Skeletal muscle tissue (tissue), 4 donors: ENCODE data around the gene VPS9D1. TPM values are rescaled to one million over a fixed set of nuclear protein-coding genes. Genes with fewer than 3 reads are reported as not detected.

Experiments used
- H3K27ac ChIP-seq: one replicate; pipeline ENCODE4 v1.7.0; 2013; ENCODE audit warnings: mild to moderate bottlenecking, low read depth, low read length, inconsistent platforms
- H3K27me3 ChIP-seq, 3 donors: one replicate each; pipeline ENCODE4 v1.7.0; 2013; ENCODE audit warnings: low read length in 3 of 3; ENCODE audit not compliant: control insufficient read depth in 3 of 3, insufficient read depth in 3 of 3
- H3K36me3 ChIP-seq, 3 donors: one replicate each; pipeline ENCODE4 v1.7.0; 2013; ENCODE audit warnings: low read length in 3 of 3; ENCODE audit not compliant: control insufficient read depth in 3 of 3, insufficient read depth in 3 of 3
- H3K4me1 ChIP-seq, 3 donors: one replicate each; pipeline ENCODE4 v1.7.0; 2013; ENCODE audit warnings: low read length in 3 of 3, mild to moderate bottlenecking in 3 of 3; ENCODE audit not compliant: control insufficient read depth in 3 of 3, insufficient read depth in 3 of 3
- H3K4me3 ChIP-seq, 3 donors: one replicate each; pipeline ENCODE4 v1.7.0; 2013; ENCODE audit warnings: low read length in 3 of 3
- H3K9ac ChIP-seq, 3 donors: one replicate each; pipeline ENCODE4 v1.7.0; 2013; ENCODE audit warnings: low read length in 3 of 3, mild to moderate bottlenecking in 3 of 3, moderate library complexity in 2 of 3, low read depth in 1 of 3
- H3K9me3 ChIP-seq, 3 donors: one replicate each; pipeline ENCODE4 v1.7.0; 2013; ENCODE audit warnings: low read length in 3 of 3; ENCODE audit not compliant: control insufficient read depth in 3 of 3
- total RNA-seq: library from RNA; depleted of rRNA; stranded (reverse); fragments of >200 nt; gene quantifications from one replicate; pipeline ENCODE4 v1.2.3, GENCODE V29; 2014
- donor health status: Osteomylitis.

The VPS9D1 gene
- total RNA-seq = 3.1 TPM

DNA sequence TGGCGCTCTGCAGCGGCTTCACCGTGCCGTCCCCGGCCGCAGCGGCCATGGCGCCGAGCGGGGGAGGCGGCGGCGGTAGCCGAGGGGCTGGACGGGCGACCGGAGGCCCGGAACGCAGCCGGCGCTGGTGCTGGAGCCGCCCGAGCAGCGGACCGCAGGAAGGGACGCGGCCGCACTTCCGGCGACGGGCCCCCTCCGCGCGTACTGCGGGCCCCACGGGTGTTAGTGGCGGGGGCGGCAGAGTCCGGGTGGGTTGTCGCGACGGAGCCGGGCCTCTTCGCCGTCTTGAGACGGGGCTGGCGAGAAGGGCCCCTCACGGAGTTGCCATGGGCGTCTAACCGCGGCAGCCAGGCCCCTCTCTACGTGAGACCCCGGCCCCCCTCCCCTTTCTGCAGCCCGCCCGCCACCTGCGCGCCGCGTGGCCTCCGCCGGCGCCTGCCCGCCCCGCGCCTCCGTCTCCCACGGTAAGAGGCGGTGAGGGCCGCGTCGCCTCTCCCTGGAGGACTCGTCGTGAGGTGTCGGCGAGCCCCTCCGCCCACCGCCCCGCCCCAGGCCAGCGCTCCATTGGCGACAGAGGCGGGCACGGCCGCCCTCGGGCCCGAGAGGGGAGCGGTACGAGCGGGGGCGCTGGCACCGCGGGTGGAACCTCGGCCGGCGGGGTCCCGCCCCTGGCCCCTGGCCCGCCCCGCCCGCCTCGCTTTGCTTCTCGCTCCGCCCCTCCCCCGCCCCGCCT lies at the start of gene VPS9D1, which contains the start of gene ZNF276:
TSS of gene VPS9D1 (minus strand) at position 86 of the 733 bp plus-strand sequence. CDS start at position 49, 37 bp downstream.
TSS of gene ZNF276 (plus strand) at position 725 of the 733 bp plus-strand sequence. CDS start 104 bp downstream, outside the sequence.
- Histone ChIP-seq H3K4me3 (peak within 1 kb of the TSS; percentile 83 to 88 (median 86)), H3K4me1 (peaks cover 30 to 38% (median 30%) of the 10 kb centered on the region in 3 donors), H3K27ac (peak within 1 kb of the TSS; percentile 88), H3K36me3 (peaks cover 20 to 27% (median 21%) of the 10 kb centered on the region in 3 donors), H3K27me3 (no peaks in the 10 kb centered on the region), H3K9ac (peak within 1 kb of the TSS; percentile 74 to 91 (median 85)), H3K9me3 (no peaks in the 10 kb centered on the region)

GRCh38 chr16:89770367-89770766 lies 49.7 kb upstream of the VPS9D1 start:
- no peaks in the 10 kb centered on the region for H3K36me3 ChIP-seq

DNA sequence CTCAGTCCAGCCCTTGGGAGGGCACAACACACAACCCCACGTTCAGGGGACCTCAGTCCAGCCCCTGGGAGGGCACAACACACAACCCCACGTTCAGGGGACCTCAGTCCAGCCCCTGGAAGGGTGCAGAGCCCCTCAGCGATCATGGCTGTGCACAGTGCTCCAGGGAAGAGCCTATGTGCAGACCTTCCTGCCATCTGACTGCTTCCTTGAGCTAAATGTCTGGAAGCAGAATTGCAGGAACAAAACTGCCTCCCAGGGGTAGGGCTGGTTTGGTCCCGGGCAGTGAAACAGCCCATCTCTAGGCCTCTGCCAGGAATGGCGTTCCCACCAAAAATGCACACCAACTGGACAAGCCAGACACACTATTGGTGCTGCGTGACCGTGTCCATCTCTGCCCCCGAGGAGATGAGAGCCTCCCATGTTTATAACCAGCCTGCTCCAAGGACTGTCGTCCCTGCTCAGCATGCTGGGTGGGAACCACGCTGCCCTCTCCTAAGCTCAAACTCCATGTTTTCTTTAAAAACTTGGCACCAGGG lies 44.7 kb upstream of the VPS9D1 start:
- no peaks in the 10 kb centered on the region for H3K4me1 ChIP-seq
- H3K9ac ChIP-seq = peak overlapping the region in 1 of 3 donors; percentile 14
- H3K4me3 ChIP-seq = no peak overlapping the region
- no peaks in the 10 kb centered on the region for H3K27me3 ChIP-seq
- no peaks in the 10 kb centered on the region for H3K9me3 ChIP-seq
- no peaks in the 10 kb centered on the region for H3K36me3 ChIP-seq
- H3K27ac ChIP-seq = no peak overlapping the region

More at GRCh38 chr16:89770367-89770766, 49.7 kb upstream of the VPS9D1 start:
- Histone ChIP-seq H3K4me3 (no peak overlapping the region), H3K27ac (no peak overlapping the region), H3K9me3 (no peaks in the 10 kb centered on the region), H3K27me3 (no peaks in the 10 kb centered on the region), H3K9ac (no peak overlapping the region), H3K4me1 (no peaks in the 10 kb centered on the region)

DNA sequence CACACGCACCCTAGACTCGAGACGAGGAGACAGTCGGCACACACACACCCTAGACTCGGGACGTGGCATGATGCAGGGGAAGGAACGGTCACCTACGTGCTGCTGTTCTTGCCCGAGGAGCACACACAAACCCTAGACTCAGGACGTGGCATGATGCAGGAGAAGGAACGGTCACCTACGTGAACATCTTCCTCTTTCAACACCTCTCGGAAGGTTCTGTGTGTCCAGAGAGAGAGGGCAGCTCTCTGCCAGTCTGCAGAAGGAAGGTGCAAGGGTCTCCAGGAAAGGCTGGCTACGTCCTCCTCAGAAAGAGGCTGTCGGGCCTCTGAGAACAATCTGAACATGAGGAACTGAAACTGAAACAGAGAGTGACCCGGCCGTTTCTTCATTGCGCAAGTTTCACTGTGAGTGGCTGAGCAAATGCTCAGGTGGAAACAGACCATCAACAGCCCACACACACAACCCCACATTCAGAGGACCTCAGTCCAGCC lies 44.1 kb upstream of the VPS9D1 start:
- H3K27ac ChIP-seq = no peak overlapping the region
- no peaks in the 10 kb centered on the region for H3K27me3 ChIP-seq
- H3K9ac ChIP-seq = peak overlapping the region in 1 of 3 donors; percentile 14
- no peaks in the 10 kb centered on the region for H3K4me1 ChIP-seq
- H3K36me3 ChIP-seq = no peaks in the 10 kb centered on the region
- H3K4me3 ChIP-seq = peak overlapping the region in 1 of 3 donors; percentile 55
- H3K9me3 ChIP-seq = no peaks in the 10 kb centered on the region

DNA sequence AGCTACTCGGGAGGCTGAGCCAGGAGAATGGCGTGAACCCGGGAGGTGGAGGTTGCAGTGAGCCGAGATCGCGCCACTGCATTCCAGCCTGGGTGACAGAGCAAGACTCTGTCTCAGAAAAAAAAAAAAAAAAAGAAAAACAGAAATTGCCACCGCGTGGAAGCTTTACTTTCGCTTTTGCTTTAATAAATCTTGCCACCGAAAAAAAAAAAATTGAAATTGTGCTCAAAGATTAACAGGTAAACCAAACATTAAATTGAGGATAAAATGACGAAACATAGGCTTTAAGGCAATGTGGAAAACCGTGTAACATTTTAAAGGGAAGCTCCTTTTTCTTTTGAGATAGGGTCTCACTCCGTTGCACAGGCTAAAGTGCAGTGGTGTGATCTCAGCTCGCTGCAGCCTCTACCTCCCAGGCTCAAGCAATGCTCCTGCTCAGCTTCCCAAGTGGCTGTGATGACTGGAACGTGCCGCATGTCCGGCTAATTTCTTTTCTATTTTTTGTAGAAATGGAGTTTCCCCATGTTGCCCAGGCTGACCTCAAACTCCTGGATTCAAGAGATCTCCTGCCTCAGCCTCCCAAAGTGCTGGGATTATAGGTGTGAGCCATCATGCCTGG lies 40.7 kb upstream of the VPS9D1 start:
- H3K27ac ChIP-seq = no peak overlapping the region
- no peaks in the 10 kb centered on the region for H3K27me3 ChIP-seq
- H3K9me3 ChIP-seq = no peaks in the 10 kb centered on the region
- H3K9ac ChIP-seq = no peak overlapping the region
- no peaks in the 10 kb centered on the region for H3K4me1 ChIP-seq
- no peak overlapping the region for H3K4me3 ChIP-seq
- H3K36me3 ChIP-seq = no peaks in the 10 kb centered on the region

DNA sequence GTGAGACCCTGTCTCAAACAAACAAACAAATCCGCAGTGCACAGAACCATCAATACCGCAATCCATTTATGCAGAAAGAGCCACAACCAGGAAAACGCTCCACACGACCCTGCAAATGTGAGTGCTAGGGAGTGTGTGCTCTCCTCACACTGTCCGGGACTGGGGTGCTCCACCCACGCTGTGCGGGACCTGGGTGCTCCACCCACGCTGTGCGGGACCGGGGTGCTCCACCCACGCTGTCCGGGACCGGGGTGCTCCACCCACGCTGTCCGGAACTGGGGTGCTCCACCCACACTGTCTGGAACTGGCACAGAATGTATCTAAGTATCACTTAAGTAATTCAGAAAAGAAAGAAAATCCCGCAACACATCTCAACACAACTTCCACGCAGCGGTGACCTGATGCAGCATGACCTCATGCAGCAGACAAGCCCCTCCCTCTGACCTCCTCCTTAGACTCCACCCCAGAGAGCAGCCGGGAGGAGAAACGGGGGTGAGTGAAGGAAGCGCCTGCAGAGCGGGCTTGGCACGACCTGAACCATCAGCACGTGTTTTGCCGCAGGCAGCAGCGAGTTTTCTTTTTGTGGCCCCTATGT lies 39.1 kb upstream of the VPS9D1 start:
- no peak overlapping the region for H3K27ac ChIP-seq
- H3K4me3 ChIP-seq = no peak overlapping the region
- H3K36me3 ChIP-seq = no peaks in the 10 kb centered on the region
- H3K4me1 ChIP-seq = no peaks in the 10 kb centered on the region
- no peaks in the 10 kb centered on the region for H3K27me3 ChIP-seq
- no peak overlapping the region for H3K9ac ChIP-seq
- no peaks in the 10 kb centered on the region for H3K9me3 ChIP-seq

DNA sequence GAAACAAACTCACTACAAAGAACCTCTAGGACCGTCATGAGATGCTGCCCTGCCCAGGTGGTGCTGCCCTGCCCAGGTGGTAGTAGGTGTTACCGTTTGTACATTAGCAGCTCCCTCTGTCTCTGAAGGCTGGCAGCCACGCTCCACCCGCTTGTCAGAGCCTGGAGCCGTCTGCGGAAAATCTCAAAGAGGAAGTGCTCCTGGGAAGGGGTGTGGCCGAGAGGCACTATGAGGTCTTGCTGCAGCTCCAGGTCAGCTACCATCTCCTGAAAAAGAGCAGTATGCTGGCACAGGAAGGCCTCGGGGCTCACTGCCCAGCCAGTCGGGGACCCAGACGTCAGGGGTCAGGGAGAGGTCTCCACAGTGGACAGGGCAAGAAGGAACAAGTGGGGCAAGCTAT lies 28.9 kb upstream of the VPS9D1 start:
- Histone ChIP-seq H3K36me3 (no peaks in the 10 kb centered on the region), H3K27ac (no peak overlapping the region), H3K4me3 (no peak overlapping the region), H3K9me3 (no peaks in the 10 kb centered on the region), H3K9ac (no peak overlapping the region), H3K27me3 (no peaks in the 10 kb centered on the region), H3K4me1 (no peaks in the 10 kb centered on the region)

DNA sequence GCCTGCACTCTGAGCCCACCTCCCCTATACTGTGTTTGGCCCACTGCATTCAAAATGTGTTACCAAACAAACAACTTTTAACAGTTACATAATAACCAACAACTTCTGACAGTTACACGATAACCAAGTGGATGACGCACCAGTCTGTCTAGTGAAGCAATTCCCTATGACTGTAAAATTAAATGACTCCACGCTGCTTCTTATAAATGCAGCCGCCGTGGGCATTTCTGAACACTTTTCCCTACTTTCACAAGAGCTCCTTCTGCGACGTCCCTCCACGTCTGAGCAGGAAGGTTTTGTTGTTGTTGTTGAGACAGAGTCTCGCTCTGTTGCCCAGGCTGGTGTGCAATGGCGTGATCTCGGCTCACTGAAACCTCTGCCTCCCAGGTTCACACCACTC lies 28.2 kb upstream of the VPS9D1 start:
- no peak overlapping the region for H3K9ac ChIP-seq
- H3K4me3 ChIP-seq = no peak overlapping the region
- no peaks in the 10 kb centered on the region for H3K4me1 ChIP-seq
- no peaks in the 10 kb centered on the region for H3K36me3 ChIP-seq
- H3K9me3 ChIP-seq = no peaks in the 10 kb centered on the region
- H3K27ac ChIP-seq = no peak overlapping the region
- no peaks in the 10 kb centered on the region for H3K27me3 ChIP-seq

- no peak overlapping the region for H3K27ac ChIP-seq
- H3K9me3 ChIP-seq = no peaks in the 10 kb centered on the region
- H3K4me1 ChIP-seq = no peaks in the 10 kb centered on the region
- H3K27me3 ChIP-seq = no peaks in the 10 kb centered on the region
- no peaks in the 10 kb centered on the region for H3K36me3 ChIP-seq
- no peak overlapping the region for H3K9ac ChIP-seq
- H3K4me3 ChIP-seq = no peak overlapping the region
Measured at GRCh38 chr16:89748076-89748475, 27.4 kb upstream of the VPS9D1 start.
